HepG2 (cell line): ENCODE measurements around the gene PLCB4.
"Not testable (repeated sequence)": the region's sequence is repeated elsewhere in the genome, so short reads cannot be mapped to it uniquely, and the experiment has no call there.

Experiments used
- CBFB ChIP-seq: sonication (generic); formaldehyde crosslinking; IDR thresholded peaks from 2 replicates; pipeline ENCODE4 v1.4.0; 2020; ENCODE audit warnings: missing genetic modification reagents
- PHF8 ChIP-seq: sonication (generic); formaldehyde crosslinking; IDR thresholded peaks from 2 replicates; pipeline ENCODE4 v1.5.0; 2020; ENCODE audit warnings: missing genetic modification reagents
- TBX2 ChIP-seq: sonication (generic); formaldehyde crosslinking; IDR thresholded peaks from 2 replicates; pipeline ENCODE4 v1.5.0; 2020; ENCODE audit warnings: missing genetic modification reagents, mild to moderate bottlenecking, borderline replicate concordance
- ZC3H4 ChIP-seq: sonication (generic); formaldehyde crosslinking; IDR thresholded peaks from 2 replicates; pipeline ENCODE4 v1.4.0; 2020; ENCODE audit warnings: missing genetic modification reagents, borderline replicate concordance
- ZNF367 ChIP-seq: sonication (generic); formaldehyde crosslinking; IDR thresholded peaks from 2 replicates; pipeline ENCODE4 v1.4.0; 2020; ENCODE audit warnings: missing genetic modification reagents, borderline replicate concordance

DNA sequence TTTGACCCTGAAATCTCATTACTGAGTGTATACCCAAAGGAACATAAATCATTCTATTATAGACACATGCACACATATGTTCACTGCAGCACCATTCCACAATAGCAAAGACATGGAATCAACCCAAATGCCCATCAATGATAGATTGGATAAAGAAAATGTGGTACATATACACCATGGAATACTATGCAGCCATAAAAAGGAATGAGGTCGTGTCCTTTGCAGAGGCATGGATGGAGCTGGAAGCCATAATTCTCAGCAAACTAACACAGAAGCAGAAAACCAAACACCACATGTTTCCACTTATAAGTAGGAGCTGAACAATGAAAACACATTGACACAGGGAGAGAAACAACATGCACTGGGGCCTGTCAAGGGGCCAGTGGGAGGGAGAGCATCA is 21.0 kb upstream of the PLCB4 start:
- TF ChIP-seq ZC3H4; TBX2; PHF8 (CRISPR knock-in tag); CBFB (CRISPR knock-in tag); ZNF367: not testable (repeated sequence)
